ENCODE data around the gene PRKN. TPM values are rescaled to one million over a fixed set of nuclear protein-coding genes. Genes with fewer than 3 reads are reported as not detected.
"Not testable (repeated sequence)": the region's sequence is repeated elsewhere in the genome, so short reads cannot be mapped to it uniquely, and the experiment has no call there.

PRKN gene
- total RNA-seq, 4 donors from 2014 or later: 4.4 to 669 (median 10.5) TPM

- Histone ChIP-seq H3K4me3 (no peak overlapping the region), H3K9me3 (no peaks in the 10 kb centered on the region), H3K4me1 (no peaks in the 10 kb centered on the region), H3K27me3 (no peaks in the 10 kb centered on the region), H3K27ac (no peak overlapping the region), H3K36me3 (no peaks in the 10 kb centered on the region)
- TF ChIP-seq POLR2A (IDR thresholded peaks at IDR 0.05) (no peak), CTCF (IDR thresholded peaks at IDR 0.05) (no peak)
- no peak for DNase-seq
Observed at GRCh38 chr6:161313940-161314509, 1413.5 kb downstream of the PRKN start.

GRCh38 chr6:161313475-161313874 lies 1414.1 kb downstream of the PRKN start:
- not testable (repeated sequence) for DNase-seq, H3K36me3 ChIP-seq, H3K4me1 ChIP-seq, H3K27me3 ChIP-seq, H3K9me3 ChIP-seq, H3K4me3 ChIP-seq, H3K27ac ChIP-seq

- not testable (repeated sequence) for H3K27ac ChIP-seq, H3K27me3 ChIP-seq, DNase-seq, H3K4me3 ChIP-seq, H3K4me1 ChIP-seq, H3K9me3 ChIP-seq, H3K36me3 ChIP-seq
Observed at GRCh38 chr6:161309774-161310173, 1417.8 kb downstream of the PRKN start.

- H3K4me1 ChIP-seq: no peaks in the 10 kb centered on the region
- no peak for DNase-seq
- H3K4me3 ChIP-seq: no peak overlapping the region
- H3K36me3 ChIP-seq: no peaks in the 10 kb centered on the region
- TF ChIP-seq POLR2A (IDR thresholded peaks at IDR 0.05) (no peak), CTCF (IDR thresholded peaks at IDR 0.05) (no peak)
- H3K9me3 ChIP-seq: no peaks in the 10 kb centered on the region
- no peaks in the 10 kb centered on the region for H3K27me3 ChIP-seq
- no peak overlapping the region for H3K27ac ChIP-seq
Observed at GRCh38 chr6:161308075-161308655, 1419.4 kb downstream of the PRKN start.

GRCh38 chr6:161305860-161306259 lies 1421.7 kb downstream of the PRKN start:
- TF ChIP-seq POLR2A (IDR thresholded peaks at IDR 0.05) (no peak), CTCF (IDR thresholded peaks at IDR 0.05) (no peak)
- Histone ChIP-seq H3K4me3 (no peak overlapping the region), H3K27ac (no peak overlapping the region), H3K4me1 (no peaks in the 10 kb centered on the region), H3K36me3 (no peaks in the 10 kb centered on the region), H3K27me3 (no peaks in the 10 kb centered on the region), H3K9me3 (no peaks in the 10 kb centered on the region)
- DNase-seq: no peak

GRCh38 chr6:161303628-161304340 lies 1423.8 kb downstream of the PRKN start:
- H3K27me3 ChIP-seq: no peaks in the 10 kb centered on the region
- TF ChIP-seq CTCF (IDR thresholded peaks at IDR 0.05) (no peak), POLR2A (IDR thresholded peaks at IDR 0.05) (no peak)

More at GRCh38 chr6:161303628-161304340, 1423.8 kb downstream of the PRKN start:
- DNase-seq: no peak
- no peaks in the 10 kb centered on the region for H3K9me3 ChIP-seq
- H3K4me3 ChIP-seq: no peak overlapping the region
- H3K27ac ChIP-seq: no peak overlapping the region
- H3K4me1 ChIP-seq: no peaks in the 10 kb centered on the region
- no peaks in the 10 kb centered on the region for H3K36me3 ChIP-seq
